H1 (cell line): Measurements from ENCODE around the gene KLK5. TPM values are rescaled to one million over a fixed set of nuclear protein-coding genes. Genes with fewer than 3 reads are reported as not detected.

Experiments
- CTCF ChIA-PET: fragments of 300-600 bp; sonication (Branson Sonifier 250); formaldehyde crosslinking; loops from one replicate; lab custom pipeline; 2021; ENCODE audit not compliant: partially characterized antibody; lab: Charles Lee
- POLR2A ChIA-PET: fragments of 300-600 bp; sonication (Branson Sonifier 250); formaldehyde crosslinking; loops from one replicate; lab custom pipeline; 2021; ENCODE audit warnings: inconsistent platforms; ENCODE audit not compliant: partially characterized antibody; lab: Charles Lee
- DNase-seq, 2 experiments: peaks; one replicate each; pipeline versions ENCODE4 v3.0.0 to v3.0.0-alpha.2; 2010 to 2022; ENCODE audit warnings: low spot score in 2 of 2, low read depth in 1 of 2, mixed read lengths in 1 of 2
- FAIRE-seq: peaks from 2 replicates; lab custom pipeline; 2011; peaks lifted over from hg19 to GRCh38; lab: Jason Lieb, UNC
- H2AFZ ChIP-seq: 2 replicates; pipeline ENCODE4 v1.8.1; 2012; ENCODE audit warnings: low read length, inconsistent platforms
- H2AK5ac ChIP-seq: 2 replicates; pipeline ENCODE4 v1.6.1; 2013; ENCODE audit warnings: low read depth, low read length
- H2BK120ac ChIP-seq: replicated peaks from 2 replicates; pipeline ENCODE3; 2013; ENCODE audit warnings: low read depth, low read length, inconsistent platforms
- H2BK12ac ChIP-seq: 2 replicates; pipeline ENCODE4 v1.6.1; 2013; ENCODE audit warnings: low read depth, low read length
- H2BK15ac ChIP-seq: 2 replicates; pipeline ENCODE4 v1.6.1; 2013; ENCODE audit warnings: low read length
- H2BK20ac ChIP-seq: 2 replicates; pipeline ENCODE4 v1.6.1; 2013; ENCODE audit warnings: low read length
- H2BK5ac ChIP-seq: 2 replicates; pipeline ENCODE4 v1.6.1; 2013; ENCODE audit warnings: low read depth, low read length
- H3K14ac ChIP-seq: 2 replicates; pipeline ENCODE4 v1.6.1; 2013; ENCODE audit warnings: inconsistent platforms; ENCODE audit not compliant: insufficient read length
- H3K18ac ChIP-seq: 2 replicates; pipeline ENCODE4 v1.6.1; 2013; ENCODE audit warnings: low read length; ENCODE audit errors: extremely low read depth
- H3K23ac ChIP-seq: 2 replicates; pipeline ENCODE4 v1.6.1; 2013; ENCODE audit warnings: inconsistent platforms; ENCODE audit not compliant: insufficient read length
- H3K23me2 ChIP-seq: 2 replicates; pipeline ENCODE4 v1.6.1; 2013; ENCODE audit warnings: low read depth, low read length
- H3K27ac ChIP-seq: 2 replicates; pipeline ENCODE4 v1.6.1; 2011; ENCODE audit warnings: low read depth, low read length, inconsistent platforms
- H3K27me3 ChIP-seq, 4 experiments: replicated peaks in 1 of 4; 1 replicate in 1 of 4; 2 replicates in 3 of 4; pipeline versions ENCODE4 v1.6.1 to v1.8.1; 2011 to 2013; ENCODE audit warnings: low read length in 3 of 4, mild to moderate bottlenecking in 3 of 4, inconsistent platforms in 2 of 4, mixed read lengths in 2 of 4, moderate library complexity in 1 of 4; ENCODE audit not compliant: control insufficient read depth in 3 of 4, insufficient read depth in 3 of 4; ENCODE audit errors: extremely low read depth in 1 of 4
- H3K36me3 ChIP-seq, 4 experiments: 2 replicates each; pipeline versions ENCODE4 v1.6.1 to v1.8.1; 2011 to 2013; ENCODE audit warnings: mild to moderate bottlenecking in 4 of 4, low read length in 3 of 4, moderate library complexity in 2 of 4, control low read depth in 1 of 4, inconsistent platforms in 1 of 4; ENCODE audit not compliant: insufficient read depth in 4 of 4, control insufficient read depth in 2 of 4
- H3K4ac ChIP-seq: replicated peaks from 2 replicates; pipeline ENCODE3; 2013; ENCODE audit warnings: low read length, low read depth, mixed read lengths, inconsistent platforms; ENCODE audit not compliant: insufficient read length
- H3K4me1 ChIP-seq, 4 experiments: replicated peaks in 1 of 4; 1 replicate in 1 of 4; 2 replicates in 3 of 4; pipeline versions ENCODE4 v1.6.1 to v1.8.1; 2011 to 2013; ENCODE audit warnings: low read length in 3 of 4, inconsistent platforms in 2 of 4, mixed read lengths in 1 of 4; ENCODE audit not compliant: insufficient read depth in 4 of 4, control insufficient read depth in 3 of 4
- H3K4me2 ChIP-seq, 2 experiments: 2 replicates each; pipeline versions ENCODE4 v1.6.1 to v1.8.1; 2011 to 2013; ENCODE audit warnings: low read depth in 2 of 2, low read length in 2 of 2, control low read depth in 1 of 2, inconsistent platforms in 1 of 2, mild to moderate bottlenecking in 1 of 2; ENCODE audit not compliant: insufficient read depth in 1 of 2
- H3K4me3 ChIP-seq, 4 experiments: fragments of 200-600, 300-600 bp in 1 of 4; sonication (generic), shearing (Covaris generic), sonication (Bioruptor Twin) in 1 of 4; 2 replicates each; pipeline versions ENCODE4 v1.5.1 to v1.8.1; 2011 to 2016; ENCODE audit warnings: low read length in 4 of 4, low read depth in 3 of 4, control low read depth in 2 of 4, inconsistent platforms in 2 of 4, mild to moderate bottlenecking in 2 of 4, mixed read lengths in 1 of 4, moderate library complexity in 1 of 4; ENCODE audit not compliant: insufficient read depth in 2 of 4; ENCODE audit errors: extremely low read depth in 1 of 4
- H3K56ac ChIP-seq: replicated peaks from 2 replicates; pipeline ENCODE3; 2013; ENCODE audit warnings: low read depth, mild to moderate bottlenecking, mixed read lengths, low read length, inconsistent platforms; ENCODE audit not compliant: insufficient read length
- H3K79me1 ChIP-seq: 2 replicates; pipeline ENCODE4 v1.6.1; 2013; ENCODE audit warnings: low read depth, low read length, control low read depth
- H3K79me2 ChIP-seq, 2 experiments: 2 replicates each; pipeline versions ENCODE4 v1.6.1 to v1.8.1; 2012 to 2013; ENCODE audit warnings: low read length in 2 of 2, mild to moderate bottlenecking in 2 of 2, inconsistent platforms in 1 of 2; ENCODE audit not compliant: insufficient read depth in 2 of 2, control insufficient read depth in 1 of 2
- H3K9ac ChIP-seq, 4 experiments: replicated peaks in 1 of 4; 1 replicate in 1 of 4; 2 replicates in 3 of 4; pipeline versions ENCODE4 v1.6.1 to v1.8.1; 2011 to 2013; ENCODE audit warnings: low read depth in 3 of 4, low read length in 3 of 4, control low read depth in 2 of 4, mild to moderate bottlenecking in 2 of 4, moderate library complexity in 2 of 4, inconsistent platforms in 1 of 4; ENCODE audit errors: extremely low read depth in 1 of 4
- H3K9me3 ChIP-seq, 2 experiments: 2 replicates each; pipeline versions ENCODE4 v1.6.1 to v1.8.1; 2012 to 2013; ENCODE audit warnings: mild to moderate bottlenecking in 2 of 2, moderate library complexity in 2 of 2, control low read depth in 1 of 2, inconsistent platforms in 1 of 2, low read depth in 1 of 2, low read length in 1 of 2, mixed read lengths in 1 of 2; ENCODE audit not compliant: insufficient read depth in 2 of 2
- H4K20me1 ChIP-seq, 2 experiments: replicated peaks in 1 of 2; 2 replicates each; pipeline versions ENCODE3 to v1.8.1; 2011 to 2013; ENCODE audit warnings: inconsistent platforms in 2 of 2, low read length in 2 of 2, mild to moderate bottlenecking in 1 of 2; ENCODE audit not compliant: insufficient read depth in 2 of 2, control insufficient read depth in 1 of 2
- H4K5ac ChIP-seq: 2 replicates; pipeline ENCODE4 v1.6.1; 2013; ENCODE audit warnings: low read length, low read depth, mixed read lengths, inconsistent platforms; ENCODE audit not compliant: insufficient read length
- H4K8ac ChIP-seq: 2 replicates; pipeline ENCODE4 v1.8.0; 2013; ENCODE audit warnings: mild to moderate bottlenecking, moderate library complexity, low read length, inconsistent platforms; ENCODE audit not compliant: insufficient read depth; ENCODE audit errors: extremely low read depth
- H4K91ac ChIP-seq: replicated peaks from 2 replicates; pipeline ENCODE3; 2013; ENCODE audit warnings: low read length, mixed read lengths, inconsistent platforms; ENCODE audit not compliant: insufficient read length
- CEBPB ChIP-seq: IDR thresholded peaks from 2 replicates; pipeline ENCODE4 v1.6.1; 2012; ENCODE audit warnings: low read depth, low read length
- EZH2 ChIP-seq: fragments of 200-600 bp; sonication (generic); IDR thresholded peaks from 2 replicates; pipeline ENCODE4 v1.7.1; 2012; ENCODE audit warnings: low read depth, mild to moderate bottlenecking, moderate library complexity, low read length, inconsistent platforms; ENCODE audit not compliant: severe bottlenecking
- JUND ChIP-seq: IDR thresholded peaks from 2 replicates; pipeline ENCODE4 v1.6.1; 2011; ENCODE audit warnings: mild to moderate bottlenecking, improper control_type of control experiment, low read length
- MAFK ChIP-seq: IDR thresholded peaks from 2 replicates; pipeline ENCODE4 v1.6.1; 2012; ENCODE audit warnings: low read depth, mild to moderate bottlenecking, improper control_type of control experiment, low read length
- POLR2A ChIP-seq, 2 experiments: IDR thresholded peaks; 1 replicate in 1 of 2; 2 replicates in 1 of 2; pipeline ENCODE4 v1.6.1; 2011; ENCODE audit warnings: low read depth in 2 of 2, low read length in 2 of 2, mild to moderate bottlenecking in 2 of 2; ENCODE audit errors: control extremely low read depth in 1 of 2
- RNF2 ChIP-seq: fragments of 200-900, 300-1000 bp; sonication (generic); IDR thresholded peaks from 2 replicates; pipeline ENCODE4 v1.7.1; 2016; ENCODE audit warnings: borderline replicate concordance, low read depth, mild to moderate bottlenecking, antibody characterized with exemption, low read length; ENCODE audit not compliant: poor library complexity, severe bottlenecking; ENCODE audit errors: missing control alignments
- SP2 ChIP-seq: IDR thresholded peaks from 2 replicates; pipeline ENCODE4 v1.6.1; 2012; ENCODE audit warnings: mild to moderate bottlenecking, low read length, inconsistent platforms
- SUZ12 ChIP-seq: fragments of 200-600 bp; sonication (generic); IDR thresholded peaks from 2 replicates; pipeline ENCODE4 v1.6.1; 2012; ENCODE audit warnings: mild to moderate bottlenecking, inconsistent platforms, low read length, moderate library complexity, mixed read lengths
- TBP ChIP-seq: IDR thresholded peaks from 2 replicates; pipeline ENCODE4 v1.6.1; 2011; ENCODE audit warnings: low read depth, low read length, improper control_type of control experiment
- TEAD4 ChIP-seq: IDR thresholded peaks from 2 replicates; pipeline ENCODE4 v1.6.1; 2012; ENCODE audit warnings: low read depth, low read length, inconsistent platforms, mixed read lengths
- WGBS, 2 experiments: shearing (Covaris generic) in 1 of 2; methylation state at CpG; one replicate each; pipeline versions ENCODE4 v1.1.6 to v1.1.7; 2013 to 2015; ENCODE audit warnings: low lambda C conversion rate in 2 of 2, mixed read lengths in 2 of 2, inconsistent platforms in 1 of 2, low coverage in 1 of 2, missing lambda C conversion rate in 1 of 2; ENCODE audit not compliant: insufficient replicate concordance in 2 of 2, insufficient coverage in 1 of 2, insufficient read length in 1 of 2; ENCODE audit errors: extremely low coverage in 1 of 2, missing lambda C conversion rate in 1 of 2; 5-methylcytosine and 5-hydroxymethylcytosine counted together
- polyA plus RNA-seq, 7 experiments: library from polyadenylated mRNA; depleted of rRNA in 3 of 7; stranded (reverse) in 5 of 7; unstranded in 2 of 7; fragments of >200 nt in 5 of 7; fragments of 200-250 nt in 2 of 7; gene quantifications; 1 replicate in 5 of 7; 2 replicates in 1 of 7; 4 replicates in 1 of 7; pipeline versions ENCODE4 v1.2.1 to v1.2.3, GENCODE V29; 2011 to 2013; ENCODE audit warnings: missing spikeins in 2 of 7, mixed read lengths in 2 of 7
- total RNA-seq: library from RNA; stranded (reverse); fragmentation: NEBNext Ultra II Directional; extraction: Animal tissue kit (Norgen Biotek cat#: 25700); gene quantifications from 2 replicates; pipeline ENCODE4 v1.2.1, GENCODE V29; 2021

Gene KLK5
- total and polyA plus RNA-seq, 2 of the 8 experiments (the other 6 are each of a cell fraction or from before 2014, with no cell fraction given): 0.76 to 2.0 TPM

DNA sequence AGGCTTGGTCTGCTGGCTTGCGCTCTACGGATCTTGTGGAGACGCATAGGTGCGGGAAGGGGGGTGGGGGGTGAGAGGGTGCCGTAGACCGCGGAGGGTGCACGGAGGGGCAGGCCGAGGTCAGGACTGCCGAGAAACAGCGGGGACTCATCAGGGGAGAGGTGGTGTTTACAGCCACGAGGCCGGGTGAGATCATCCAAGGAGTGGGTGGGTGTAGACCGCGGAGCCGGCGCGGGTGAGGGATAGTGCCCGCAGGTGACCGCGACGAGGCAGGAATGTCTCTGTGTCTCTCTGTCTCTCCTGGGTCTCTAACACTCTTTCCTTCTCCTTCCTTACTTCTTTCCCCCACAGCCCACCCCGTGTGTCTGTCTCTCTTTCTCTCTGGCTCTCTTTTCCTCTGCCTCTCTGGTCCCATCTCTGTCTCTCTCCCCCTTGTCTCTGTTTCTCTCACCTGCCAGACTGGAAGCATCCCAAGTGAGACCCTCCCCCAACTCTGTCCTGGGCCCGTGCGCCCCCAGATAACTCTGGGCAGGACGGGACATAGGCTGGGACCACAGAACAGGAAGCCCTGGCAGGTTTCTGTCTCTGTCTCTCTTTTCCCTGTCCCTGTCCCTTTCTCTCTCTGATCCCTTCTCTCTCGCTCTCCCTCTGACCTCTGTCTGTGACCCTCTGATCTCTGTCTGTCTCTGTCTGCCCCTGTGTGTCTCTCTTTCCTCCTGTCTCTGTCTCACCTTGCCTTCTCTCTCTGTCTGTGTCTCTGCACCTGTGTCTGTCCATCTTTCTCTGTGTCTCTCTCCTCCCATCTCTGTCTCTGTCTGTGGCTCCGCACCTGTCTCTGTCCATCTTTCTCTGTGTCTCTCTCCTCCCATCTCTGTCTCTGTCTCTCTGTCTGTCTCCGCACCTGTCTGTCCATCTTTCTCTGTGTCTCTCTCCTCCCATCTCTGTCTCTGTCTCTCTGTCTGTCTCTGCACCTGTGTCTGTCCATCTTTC, 39.8 kb downstream of the KLK5 start:
- no peak for FAIRE-seq
- H2BK20ac ChIP-seq: no peak overlapping the region
- H2BK12ac ChIP-seq: no peak overlapping the region
- H3K14ac ChIP-seq: no peak overlapping the region
- no peak overlapping the region for H3K4ac ChIP-seq
- H3K9ac ChIP-seq: no peak overlapping the region
- peak overlapping the region; percentile 80 to 91 for H3K4me2 ChIP-seq
- no peak overlapping the region for H3K56ac ChIP-seq
- peak overlapping the region; percentile 84 for H4K8ac ChIP-seq
- 37% methylated on average over 12 of the region's 29 CpGs; no CpG with 5 or more reads in 1 of the 2 experiments for WGBS, 2 experiments
- ChIA-PET CTCF (interaction anchor here (2.3 kb wide), 1 partner anchor 9 kb away, joined by 17 read pairs; no protein-coding TSS in a partner anchor), POLR2A (interaction anchor here (5.3 kb wide), 1 partner anchor 110 kb away, joined by 36 read pairs; no protein-coding TSS in a partner anchor)
- peaks cover 0 to 12% (median 7%) of the 10 kb centered on the region in 4 experiments; a peak in 5 of 7 replicates for H3K4me1 ChIP-seq
- H3K9me3 ChIP-seq: no peaks in the 10 kb centered on the region
- H4K91ac ChIP-seq: no peak overlapping the region
- H2BK5ac ChIP-seq: no peak overlapping the region
- peak overlapping the region; percentile 56; the same call in 1 of the 2 replicates for H2AFZ ChIP-seq
- peaks cover 21 to 42% (median 33%) of the 10 kb centered on the region in 4 experiments for H3K27me3 ChIP-seq
- H3K23ac ChIP-seq: no peak overlapping the region
- peak overlapping the region; percentile 12 to 55 (median 20); a peak in 6 of 8 replicates for H3K4me3 ChIP-seq
- peaks cover 16% of the 10 kb centered on the region for H3K23me2 ChIP-seq
- H4K20me1 ChIP-seq: peaks cover 0 to 2% of the 10 kb centered on the region in 2 experiments
- DNase-seq: no peak
- H3K79me2 ChIP-seq: no peaks in the 10 kb centered on the region
- no peaks in the 10 kb centered on the region for H3K79me1 ChIP-seq
- H3K36me3 ChIP-seq: no peaks in the 10 kb centered on the region
- no peak overlapping the region for H2BK120ac ChIP-seq
- H4K5ac ChIP-seq: no peak overlapping the region
- no peak overlapping the region for H3K27ac ChIP-seq
- no peak overlapping the region; the same call in 1 of the 2 replicates for H3K18ac ChIP-seq
- no peak overlapping the region for H2BK15ac ChIP-seq
- no peak overlapping the region for H2AK5ac ChIP-seq
- TF ChIP-seq SUZ12 (peak; percentile 43; the same call in 1 of the 2 replicates), POLR2A (IDR thresholded peaks at IDR 0.05; ENCODE audit: control extremely low read depth in 1 of 2, low read depth in 2 of 2, low read length in 2 of 2) (no peak), TBP (no peak), CEBPB (no peak), RNF2 (no peak), TEAD4 (0 out of 2 replicates have a peak, but pooled peaks have one; percentile 9), JUND (no peak), MAFK (no peak), EZH2 (peak; percentile 65), SP2 (no peak)
- TF ChIP-seq, all 59 proteins: peak for 3
